Measurements from ENCODE around the gene TECPR1. TPM values are rescaled to one million over a fixed set of nuclear protein-coding genes. Genes with fewer than 3 reads are reported as not detected.

Gene TECPR1
- total and polyA plus RNA-seq, 2 experiments from 2014 or later: 8.2 to 27.8 TPM

- in situ Hi-C loops (cut with MboI): no loop called here
- H3K4me2 ChIP-seq (ENCODE audit: unreplicated experiment): no peak overlapping the region
- no peak overlapping the region for H3K9ac ChIP-seq
- H3K4me1 ChIP-seq (ENCODE audit: insufficient read depth): no peaks in the 10 kb centered on the region
- no peak overlapping the region for H2AFZ ChIP-seq
- H3K4me3 ChIP-seq: no peak overlapping the region
- no peak for DNase-seq
- H3K9me3 ChIP-seq (ENCODE audit: low read depth): no peaks in the 10 kb centered on the region
- H3K9me2 ChIP-seq (ENCODE audit: insufficient read depth): no peaks in the 10 kb centered on the region
- no peaks in the 10 kb centered on the region for H3K36me3 ChIP-seq (ENCODE audit: low read depth)
- no peak for TF ChIP-seq EZH2phosphoT487 (IDR thresholded peaks at IDR 0.05; ENCODE audit: insufficient read depth, low read depth)
- no peak for TF ChIP-seq EZH2 (IDR thresholded peaks at IDR 0.05; ENCODE audit: insufficient read depth, poor library complexity, severe bottlenecking)
- H3F3A ChIP-seq (ENCODE audit: insufficient read depth): no peaks in the 10 kb centered on the region
- no peaks in the 10 kb centered on the region for H3K27me3 ChIP-seq (replicated peaks; ENCODE audit: insufficient read depth)
- H3K79me2 ChIP-seq (ENCODE audit: insufficient read depth): no peaks in the 10 kb centered on the region
- WGBS, 2 experiments (ENCODE audit: low coverage in 1 of 2, low lambda C conversion rate in 2 of 2, missing lambda C conversion rate in 2 of 2): 76 to 83% methylated on average over 8 of the region's 8 CpGs
- H4K20me1 ChIP-seq (ENCODE audit: insufficient read depth): no peaks in the 10 kb centered on the region
- H3K27ac ChIP-seq: no peak overlapping the region
Observed at GRCh38 chr7:98194672-98195457, 57.2 kb downstream of the TECPR1 start.

DNA sequence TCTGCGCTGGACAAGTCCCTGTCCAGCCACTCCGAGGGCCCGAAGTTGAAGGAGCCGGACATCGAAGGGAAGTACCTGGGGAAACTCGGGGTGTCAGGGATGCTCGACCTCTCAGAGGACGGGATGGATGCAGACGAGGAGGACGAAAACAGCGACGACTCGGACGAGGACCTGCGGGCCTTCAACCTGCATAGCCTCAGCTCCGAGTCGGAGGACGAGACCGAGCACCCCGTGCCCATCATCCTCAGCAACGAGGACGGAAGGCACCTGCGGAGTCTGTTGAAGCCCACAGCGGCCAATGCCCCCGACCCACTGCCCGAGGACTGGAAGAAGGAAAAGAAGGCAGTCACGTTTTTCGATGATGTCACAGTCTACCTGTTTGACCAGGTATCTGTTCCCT, 57.8 kb downstream of the TECPR1 start:
- Histone ChIP-seq H4K20me1 (ENCODE audit: insufficient read depth) (no peaks in the 10 kb centered on the region), H2AFZ (no peak overlapping the region), H3K36me3 (ENCODE audit: low read depth) (no peaks in the 10 kb centered on the region), H3K27me3 (replicated peaks; ENCODE audit: insufficient read depth) (no peaks in the 10 kb centered on the region), H3K79me2 (ENCODE audit: insufficient read depth) (no peaks in the 10 kb centered on the region), H3F3A (ENCODE audit: insufficient read depth) (no peaks in the 10 kb centered on the region), H3K9me3 (ENCODE audit: low read depth) (no peaks in the 10 kb centered on the region), H3K27ac (no peak overlapping the region), H3K4me2 (ENCODE audit: unreplicated experiment) (no peak overlapping the region), H3K4me3 (no peak overlapping the region), H3K9ac (no peak overlapping the region), H3K4me1 (ENCODE audit: insufficient read depth) (no peaks in the 10 kb centered on the region), H3K9me2 (ENCODE audit: insufficient read depth) (no peaks in the 10 kb centered on the region)
- 96 to 98% methylated on average over 28 of the region's 28 CpGs for WGBS, 2 experiments (ENCODE audit: low coverage in 1 of 2, low lambda C conversion rate in 2 of 2, missing lambda C conversion rate in 2 of 2)
- TF ChIP-seq EZH2 (IDR thresholded peaks at IDR 0.05; ENCODE audit: insufficient read depth, poor library complexity, severe bottlenecking) (no peak), EZH2phosphoT487 (IDR thresholded peaks at IDR 0.05; ENCODE audit: insufficient read depth, low read depth) (no peak)
- in situ Hi-C loops (cut with MboI): no loop called here
- DNase-seq: no peak

- no peaks in the 10 kb centered on the region for H3K9me3 ChIP-seq (ENCODE audit: low read depth)
- no peaks in the 10 kb centered on the region for H4K20me1 ChIP-seq (ENCODE audit: insufficient read depth)
- no peaks in the 10 kb centered on the region for H3K4me1 ChIP-seq (ENCODE audit: insufficient read depth)
- H3K36me3 ChIP-seq (ENCODE audit: low read depth): no peaks in the 10 kb centered on the region
- no peak overlapping the region for H3K4me2 ChIP-seq (ENCODE audit: unreplicated experiment)
- H3K4me3 ChIP-seq: no peak overlapping the region
- H3K27ac ChIP-seq: no peak overlapping the region
- H3K79me2 ChIP-seq (ENCODE audit: insufficient read depth): no peaks in the 10 kb centered on the region
- H3F3A ChIP-seq (ENCODE audit: insufficient read depth): no peaks in the 10 kb centered on the region
- no peak for TF ChIP-seq EZH2phosphoT487 (IDR thresholded peaks at IDR 0.05; ENCODE audit: insufficient read depth, low read depth)
- no peak for TF ChIP-seq EZH2 (IDR thresholded peaks at IDR 0.05; ENCODE audit: insufficient read depth, poor library complexity, severe bottlenecking)
- in situ Hi-C loops (cut with MboI): no loop called here
- DNase-seq: no peak
- no peaks in the 10 kb centered on the region for H3K27me3 ChIP-seq (replicated peaks; ENCODE audit: insufficient read depth)
- H3K9me2 ChIP-seq (ENCODE audit: insufficient read depth): no peaks in the 10 kb centered on the region
- 95 to 96% methylated on average over 33 to 37 of the region's 37 CpGs for WGBS, 2 experiments (ENCODE audit: low coverage in 1 of 2, low lambda C conversion rate in 2 of 2, missing lambda C conversion rate in 2 of 2)
- no peak overlapping the region for H2AFZ ChIP-seq
- no peak overlapping the region for H3K9ac ChIP-seq
Observed at GRCh38 chr7:98193474-98194180, 58.4 kb downstream of the TECPR1 start.

DNA sequence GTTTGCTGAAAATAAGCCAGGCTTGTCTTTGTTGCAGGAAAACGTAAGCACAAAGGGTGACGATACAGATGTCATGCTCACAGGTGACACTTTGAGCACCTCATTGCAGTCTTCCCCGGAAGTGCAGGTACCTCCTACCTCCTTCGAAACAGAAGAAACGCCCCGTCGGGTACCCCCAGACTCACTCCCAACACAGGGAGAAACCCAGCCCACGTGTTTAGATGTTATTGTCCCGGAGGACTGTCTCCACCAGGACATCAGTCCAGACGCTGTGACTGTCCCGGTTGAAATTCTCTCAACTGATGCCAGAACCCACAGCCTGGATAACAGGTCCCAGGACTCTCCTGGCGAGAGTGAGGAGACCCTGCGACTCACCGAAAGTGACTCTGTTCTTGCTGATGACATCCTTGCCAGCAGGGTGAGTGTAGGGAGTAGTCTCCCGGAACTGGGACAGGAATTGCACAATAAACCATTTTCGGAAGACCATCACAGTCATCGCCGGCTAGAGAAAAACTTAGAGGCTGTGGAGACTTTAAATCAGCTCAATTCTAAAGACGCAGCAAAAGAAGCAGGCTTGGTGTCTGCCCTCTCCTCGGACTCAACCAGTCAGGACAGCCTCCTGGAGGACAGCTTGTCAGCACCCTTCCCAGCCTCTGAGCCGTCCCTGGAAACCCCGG, 59.1 kb downstream of the TECPR1 start:
- Histone ChIP-seq H3K27ac (no peak overlapping the region), H3K27me3 (replicated peaks; ENCODE audit: insufficient read depth) (no peaks in the 10 kb centered on the region), H3K9me3 (ENCODE audit: low read depth) (no peaks in the 10 kb centered on the region), H3K79me2 (ENCODE audit: insufficient read depth) (no peaks in the 10 kb centered on the region), H3K4me2 (ENCODE audit: unreplicated experiment) (no peak overlapping the region), H2AFZ (no peak overlapping the region), H3K4me1 (ENCODE audit: insufficient read depth) (no peaks in the 10 kb centered on the region), H3K9me2 (ENCODE audit: insufficient read depth) (no peaks in the 10 kb centered on the region), H3F3A (ENCODE audit: insufficient read depth) (no peaks in the 10 kb centered on the region), H4K20me1 (ENCODE audit: insufficient read depth) (no peaks in the 10 kb centered on the region), H3K4me3 (no peak overlapping the region), H3K9ac (no peak overlapping the region), H3K36me3 (ENCODE audit: low read depth) (no peaks in the 10 kb centered on the region)
- peak; percentile 26 for DNase-seq
- in situ Hi-C loops (cut with MboI): no loop called here
- 92 to 93% methylated on average over 21 to 22 of the region's 22 CpGs for WGBS, 2 experiments (ENCODE audit: low coverage in 1 of 2, low lambda C conversion rate in 2 of 2, missing lambda C conversion rate in 2 of 2)
- TF ChIP-seq EZH2phosphoT487 (IDR thresholded peaks at IDR 0.05; ENCODE audit: insufficient read depth, low read depth): no peak
- TF ChIP-seq EZH2 (IDR thresholded peaks at IDR 0.05; ENCODE audit: insufficient read depth, poor library complexity, severe bottlenecking): no peak

Measured in GM23248 (cell line).